ENCODE results near the gene VPS37D.
A peak's percentile ranks its signal among the peaks of the same experiment; 100 is the strongest.
"Not testable (repeated sequence)": the region's sequence is repeated elsewhere in the genome, so short reads cannot be mapped to it uniquely, and the experiment has no call there.

The VPS37D gene

GRCh38 chr7:73707045-73707631 lies 39.5 kb downstream of the VPS37D start:
- DNase-seq = no peak

GRCh38 chr7:73708961-73709549 lies 41.4 kb downstream of the VPS37D start:
- DNase-seq = no peak

- DNase-seq = no peak
Observed at GRCh38 chr7:73712773-73713172, 45.1 kb downstream of the VPS37D start.

- not testable (repeated sequence) for DNase-seq
Observed at GRCh38 chr7:73713319-73713718, 45.7 kb downstream of the VPS37D start.

GRCh38 chr7:73715648-73716317 lies 48.2 kb downstream of the VPS37D start:
- peak; percentile 89 for DNase-seq

- DNase-seq = no peak
Observed at GRCh38 chr7:73716318-73716890, 48.8 kb downstream of the VPS37D start.

- DNase-seq = no peak
Observed at GRCh38 chr7:73717025-73717807, 49.6 kb downstream of the VPS37D start.

- DNase-seq = no peak
Observed at GRCh38 chr7:73717991-73718405, 50.4 kb downstream of the VPS37D start.

GRCh38 chr7:73718438-73718881 lies 50.8 kb downstream of the VPS37D start:
- DNase-seq = no peak

GRCh38 chr7:73718905-73719805 lies 51.5 kb downstream of the VPS37D start, which contains the start of gene STX1A:
TSS of gene STX1A (minus strand) at chr7:73719669. CDS start at chr7:73719631, 38 bp downstream.
- peak; percentile 79 for DNase-seq

GRCh38 chr7:73719806-73720169 lies 52.2 kb downstream of the VPS37D start:
- peak; percentile 56 for DNase-seq

GRCh38 chr7:73720443-73720842 lies 52.8 kb downstream of the VPS37D start:
- not testable (repeated sequence) for DNase-seq

GRCh38 chr7:73721377-73721817 lies 53.8 kb downstream of the VPS37D start:
- no peak for DNase-seq
